Spinal cord (tissue), 10 donors: ENCODE data around the gene SCMH1. TPM values are rescaled to one million over a fixed set of nuclear protein-coding genes. Genes with fewer than 3 reads are reported as not detected.

Experiments used
- DNase-seq, 6 donors: peaks; one replicate each; pipeline versions ENCODE4 v3.0.0 to v3.0.0-alpha.2; 2013 to 2015; ENCODE audit warnings: low spot score in 6 of 6, low read depth in 4 of 6
- H3K27ac ChIP-seq: one replicate; pipeline ENCODE4 v1.5.1; 2013; ENCODE audit warnings: low read depth, low read length, control low read depth
- H3K27me3 ChIP-seq: one replicate; pipeline ENCODE4 v1.6.1; 2013; ENCODE audit warnings: low read length; ENCODE audit not compliant: control insufficient read depth, insufficient read depth
- H3K36me3 ChIP-seq: one replicate; pipeline ENCODE4 v1.6.1; 2013; ENCODE audit warnings: low read length; ENCODE audit not compliant: control insufficient read depth, insufficient read depth
- H3K4me1 ChIP-seq: one replicate; pipeline ENCODE4 v1.6.1; 2013; ENCODE audit warnings: low read length; ENCODE audit not compliant: control insufficient read depth, insufficient read depth
- H3K4me3 ChIP-seq: one replicate; pipeline ENCODE4 v1.5.1; 2013; ENCODE audit warnings: low read depth, low read length, control low read depth
- H3K9me3 ChIP-seq: one replicate; pipeline ENCODE4 v1.6.1; 2013; ENCODE audit warnings: low read length; ENCODE audit not compliant: control insufficient read depth, insufficient read depth
- WGBS: methylation state at CpG from one replicate; pipeline ENCODE4 v1.1.5; 2013; ENCODE audit warnings: missing lambda C conversion rate; ENCODE audit not compliant: insufficient coverage; 5-methylcytosine and 5-hydroxymethylcytosine counted together
- polyA plus RNA-seq, 2 donors: library from polyadenylated mRNA; unstranded; fragments of 120-200 nt; gene quantifications; one replicate each; pipeline ENCODE4 v1.2.1, GENCODE V29; 2013; ENCODE audit not compliant: insufficient read length in 2 of 2
- total RNA-seq, 2 donors: library from RNA; depleted of rRNA in 1 of 2; stranded (reverse); fragments of 120-200 nt in 1 of 2; fragments of >200 nt in 1 of 2; gene quantifications; one replicate each; pipeline versions ENCODE4 v1.2.3 to v1.2.4, GENCODE V29; 2013 to 2014
- donor health status: healthy.

The SCMH1 gene
- total and polyA plus RNA-seq, 4 donors = 30.9 to 58.2 (median 43.2) TPM

DNA sequence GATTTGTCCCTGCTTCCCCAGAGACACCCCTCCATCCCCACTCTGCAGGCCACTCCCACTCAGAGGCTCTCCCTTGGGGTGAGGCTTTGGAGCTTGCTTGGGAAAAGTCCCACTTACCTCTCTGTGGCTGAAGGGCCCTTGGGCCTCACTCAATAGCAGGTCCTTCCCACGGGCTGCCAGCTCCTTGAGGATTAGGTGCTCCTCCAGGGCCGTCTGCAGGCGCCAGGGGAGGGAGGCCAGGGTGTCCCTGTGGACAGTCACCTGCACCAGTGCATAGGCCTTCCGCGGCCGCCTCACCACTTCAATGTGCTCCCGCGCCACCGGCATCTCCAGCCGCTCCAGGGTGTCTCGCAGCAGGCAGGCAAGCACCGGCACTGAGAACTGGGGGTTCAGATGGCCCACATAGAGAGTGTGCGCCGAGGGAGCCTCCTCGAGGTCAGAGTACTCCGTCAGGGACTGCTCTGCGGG is 222.0 kb downstream of the SCMH1 start:
- no peak for DNase-seq
- Histone ChIP-seq H3K27ac (no peak overlapping the region), H3K36me3 (peaks cover 70% of the 10 kb centered on the region), H3K4me1 (peaks cover 4% of the 10 kb centered on the region), H3K4me3 (no peak overlapping the region), H3K27me3 (no peaks in the 10 kb centered on the region), H3K9me3 (no peaks in the 10 kb centered on the region)
- WGBS = 92% methylated on average over 17 of the region's 17 CpGs

DNA sequence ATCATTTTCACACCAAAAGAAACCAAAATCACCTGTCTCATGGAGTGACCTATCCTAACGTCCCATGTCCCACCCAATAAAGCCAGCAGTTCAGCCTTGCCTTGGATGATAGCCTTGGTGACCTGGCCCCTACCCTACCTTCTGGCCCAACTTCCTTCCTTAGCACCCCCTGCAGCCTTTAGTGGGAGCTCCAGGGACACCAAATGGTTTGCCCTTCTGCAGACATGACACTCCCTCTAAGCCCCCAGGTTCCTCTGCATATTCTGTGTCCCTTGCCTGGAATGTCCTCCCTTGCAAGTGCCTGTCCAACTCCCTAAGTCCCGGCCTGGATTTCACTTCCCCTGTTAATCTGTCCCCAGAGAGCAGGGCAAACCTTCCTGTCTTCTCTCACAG is 222.8 kb downstream of the SCMH1 start:
- Histone ChIP-seq H3K4me3 (no peak overlapping the region), H3K36me3 (peaks cover 71% of the 10 kb centered on the region), H3K27ac (no peak overlapping the region), H3K9me3 (no peaks in the 10 kb centered on the region), H3K27me3 (no peaks in the 10 kb centered on the region), H3K4me1 (peaks cover 5% of the 10 kb centered on the region)
- no peak for DNase-seq
- 69% methylated on average over 2 of the region's 2 CpGs for WGBS

DNA sequence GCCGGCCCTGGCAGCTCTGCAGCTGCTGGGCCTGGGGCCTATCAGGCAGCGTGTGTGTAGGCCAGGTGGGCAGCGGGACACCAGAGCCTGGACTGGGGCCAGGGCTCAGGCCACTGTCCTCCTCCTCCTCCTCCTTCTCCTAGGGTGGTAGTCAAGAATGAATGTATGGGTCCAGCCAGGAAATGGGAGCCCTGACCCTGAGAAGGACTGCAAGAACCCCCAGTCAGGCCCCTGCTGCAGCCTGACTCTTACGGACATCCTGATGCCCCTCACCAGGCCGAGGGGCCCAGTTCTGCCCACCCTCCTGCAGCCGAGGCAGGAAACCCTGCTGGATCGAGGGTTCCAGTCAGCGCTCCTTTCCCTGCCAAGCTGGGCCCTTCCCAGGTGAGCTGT is 224.1 kb downstream of the SCMH1 start:
- H3K4me1 ChIP-seq = peaks cover 5% of the 10 kb centered on the region
- no peak overlapping the region for H3K4me3 ChIP-seq
- no peaks in the 10 kb centered on the region for H3K27me3 ChIP-seq
- H3K9me3 ChIP-seq = no peaks in the 10 kb centered on the region
- 97% methylated on average over 6 of the region's 8 CpGs for WGBS
- no peak overlapping the region for H3K27ac ChIP-seq
- DNase-seq = no peak
- peaks cover 67% of the 10 kb centered on the region for H3K36me3 ChIP-seq

DNA sequence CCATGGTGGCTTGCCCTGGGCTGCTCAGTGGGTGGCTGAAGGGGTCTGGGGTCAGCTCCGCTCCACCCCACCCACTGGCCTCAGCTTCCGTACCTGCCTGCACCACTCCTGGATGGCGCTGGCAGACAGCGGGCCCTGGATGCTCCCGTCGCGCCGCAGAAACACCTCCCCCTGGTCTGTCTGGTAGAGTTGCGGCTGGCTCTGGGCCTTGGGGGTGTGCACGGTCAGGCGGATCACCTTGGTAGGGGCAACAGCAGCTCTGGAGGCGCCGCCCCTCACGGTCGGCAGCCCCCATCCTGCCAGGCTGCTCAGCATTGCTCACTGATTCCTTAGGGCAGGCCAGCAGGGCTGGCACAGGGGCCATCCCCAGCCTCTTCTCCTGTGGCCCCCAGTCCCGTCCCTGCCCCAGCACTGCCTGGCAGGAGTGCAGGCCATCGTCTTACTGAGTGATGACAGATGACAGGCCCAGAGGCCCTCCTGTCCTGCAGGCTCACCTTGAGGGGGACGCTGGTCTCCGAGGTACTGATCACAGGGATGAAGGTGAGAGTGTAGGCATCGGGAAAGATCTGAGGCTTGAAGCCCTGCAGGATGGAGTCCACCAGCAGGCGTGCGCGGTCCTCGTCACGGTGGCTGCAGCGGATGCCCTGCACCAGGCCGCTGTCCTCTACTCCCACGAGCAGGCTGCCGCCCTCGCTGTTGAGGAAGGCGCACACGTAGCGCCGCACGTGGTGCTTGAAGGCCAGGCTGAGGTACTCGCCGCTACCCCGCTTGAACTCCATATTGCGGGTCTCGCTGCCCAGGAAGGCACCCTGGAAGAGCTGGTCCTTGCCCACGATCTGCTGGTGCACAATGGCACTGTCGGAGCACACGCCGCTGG is 224.7 kb downstream of the SCMH1 start:
- no peak for DNase-seq
- peaks cover 5% of the 10 kb centered on the region for H3K4me1 ChIP-seq
- no peaks in the 10 kb centered on the region for H3K9me3 ChIP-seq
- no peaks in the 10 kb centered on the region for H3K27me3 ChIP-seq
- peaks cover 64% of the 10 kb centered on the region for H3K36me3 ChIP-seq
- no peak overlapping the region for H3K27ac ChIP-seq
- WGBS = 95% methylated on average over 42 of the region's 44 CpGs
- H3K4me3 ChIP-seq = no peak overlapping the region

DNA sequence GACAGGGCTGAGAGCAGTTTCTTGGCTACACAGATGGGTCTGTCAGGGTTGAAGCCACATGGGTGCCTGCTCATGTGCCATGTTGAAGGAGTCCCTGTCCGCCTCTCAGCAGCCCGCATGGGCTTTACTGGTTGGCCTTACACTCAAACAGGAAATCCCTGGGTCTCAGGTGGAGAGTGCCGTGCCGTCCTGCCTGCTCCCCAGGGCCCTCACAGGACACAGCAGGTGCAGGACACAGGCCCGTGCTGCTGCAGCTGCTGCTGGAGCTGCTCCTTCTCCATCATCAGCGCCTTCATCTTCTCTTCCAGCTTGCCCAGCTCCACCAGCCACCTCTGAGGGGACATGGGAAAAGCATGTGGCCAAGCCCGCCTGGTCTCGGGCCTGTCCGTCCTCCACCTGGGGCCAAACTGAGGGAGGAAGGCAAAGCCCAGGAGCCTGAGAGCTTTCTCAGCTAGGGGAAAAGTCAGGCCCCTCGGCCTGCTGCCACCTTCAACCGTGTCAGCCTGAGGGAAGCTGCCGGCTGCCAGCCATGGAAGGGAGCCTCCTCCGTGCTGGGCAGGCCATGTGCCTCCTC is 226.1 kb downstream of the SCMH1 start:
- WGBS = 84% methylated on average over 13 of the region's 13 CpGs
- Histone ChIP-seq H3K27me3 (no peaks in the 10 kb centered on the region), H3K9me3 (no peaks in the 10 kb centered on the region), H3K4me1 (peaks cover 5% of the 10 kb centered on the region), H3K27ac (no peak overlapping the region), H3K4me3 (no peak overlapping the region), H3K36me3 (peaks cover 69% of the 10 kb centered on the region)
- DNase-seq = no peak

DNA sequence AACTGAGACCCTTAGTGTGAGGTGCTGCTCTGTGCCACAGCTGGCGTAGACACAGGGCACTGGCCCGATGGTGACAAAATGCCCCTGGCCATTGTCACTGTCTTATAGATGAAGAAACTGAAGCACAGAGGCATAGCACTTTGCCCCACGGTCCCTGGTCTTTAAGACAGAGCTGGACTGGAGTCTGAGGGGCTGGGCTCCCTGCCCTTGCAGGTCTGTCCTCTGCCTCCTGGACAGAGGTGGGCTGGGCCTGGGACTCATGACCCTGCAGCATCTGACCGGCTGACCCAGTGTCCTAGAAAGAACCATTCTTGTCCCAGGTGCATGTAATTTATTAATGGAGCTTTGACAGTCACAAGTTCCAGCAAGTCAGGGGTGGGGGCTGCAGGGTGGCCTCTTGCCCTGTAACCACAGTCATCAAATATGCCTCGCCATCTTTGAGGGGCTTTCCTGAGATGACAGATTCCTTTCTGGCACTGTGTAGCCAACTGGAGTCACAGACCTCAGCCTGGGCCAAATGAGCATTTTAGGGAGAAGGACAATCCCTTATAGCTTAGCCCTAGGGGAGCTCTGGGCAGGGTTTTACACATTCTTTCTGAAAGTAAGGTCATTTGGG is 226.7 kb downstream of the SCMH1 start:
- no peak overlapping the region for H3K27ac ChIP-seq
- no peak overlapping the region for H3K4me3 ChIP-seq
- H3K36me3 ChIP-seq = peaks cover 68% of the 10 kb centered on the region
- DNase-seq = no peak
- H3K27me3 ChIP-seq = no peaks in the 10 kb centered on the region
- 80% methylated on average over 5 of the region's 5 CpGs for WGBS
- peaks cover 5% of the 10 kb centered on the region for H3K4me1 ChIP-seq
- no peaks in the 10 kb centered on the region for H3K9me3 ChIP-seq

DNA sequence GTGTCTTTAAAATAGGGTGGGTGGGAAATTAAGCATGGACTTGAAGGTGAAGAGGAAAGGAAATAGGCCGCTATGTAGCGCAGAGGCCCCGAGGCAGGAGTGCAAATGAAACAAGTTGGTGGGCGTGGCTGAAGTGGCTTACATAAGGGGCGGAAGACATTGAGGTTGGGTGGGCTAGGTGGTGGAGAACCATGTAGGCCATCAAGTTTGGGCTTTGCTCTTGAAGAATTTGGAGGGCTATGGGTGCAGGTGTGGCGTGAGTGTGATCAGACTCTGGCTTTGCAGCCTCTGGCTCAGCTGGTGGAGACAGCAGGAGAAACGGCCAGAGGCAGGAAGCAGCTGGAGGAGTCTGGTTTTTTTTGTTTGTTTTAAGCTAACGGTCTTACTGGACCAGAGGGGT is 227.2 kb downstream of the SCMH1 start:
- peaks cover 5% of the 10 kb centered on the region for H3K4me1 ChIP-seq
- H3K4me3 ChIP-seq = no peak overlapping the region
- H3K9me3 ChIP-seq = no peaks in the 10 kb centered on the region
- H3K27ac ChIP-seq = no peak overlapping the region
- no peak for DNase-seq
- WGBS = 86% methylated on average over 8 of the region's 8 CpGs
- H3K36me3 ChIP-seq = peaks cover 66% of the 10 kb centered on the region
- H3K27me3 ChIP-seq = no peaks in the 10 kb centered on the region

DNA sequence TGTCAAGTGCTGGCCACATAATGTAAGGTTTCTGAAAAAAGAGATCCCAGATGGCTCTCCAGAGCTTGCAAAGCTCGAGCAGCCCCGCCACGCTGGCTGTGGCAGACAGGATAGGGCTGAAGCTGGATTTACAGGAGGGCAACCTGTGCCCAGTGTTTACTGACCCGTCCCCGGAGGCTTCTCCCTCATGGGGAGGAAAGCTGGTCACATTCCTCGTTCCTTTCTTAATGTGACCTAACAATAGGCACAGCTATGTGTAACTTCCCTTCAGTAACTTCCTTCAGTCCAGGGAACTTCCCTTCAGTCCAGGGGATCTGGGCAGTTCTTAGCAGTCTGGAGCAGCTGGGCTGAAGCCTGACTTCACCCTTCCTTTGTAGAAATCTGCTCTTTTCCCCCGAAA is 228.3 kb downstream of the SCMH1 start:
- Histone ChIP-seq H3K4me3 (no peak overlapping the region), H3K27ac (peak overlapping the region; percentile 15), H3K27me3 (no peaks in the 10 kb centered on the region), H3K36me3 (peaks cover 70% of the 10 kb centered on the region), H3K9me3 (no peaks in the 10 kb centered on the region), H3K4me1 (peaks cover 5% of the 10 kb centered on the region)
- no peak for DNase-seq
- 93% methylated on average over 7 of the region's 7 CpGs for WGBS

DNA sequence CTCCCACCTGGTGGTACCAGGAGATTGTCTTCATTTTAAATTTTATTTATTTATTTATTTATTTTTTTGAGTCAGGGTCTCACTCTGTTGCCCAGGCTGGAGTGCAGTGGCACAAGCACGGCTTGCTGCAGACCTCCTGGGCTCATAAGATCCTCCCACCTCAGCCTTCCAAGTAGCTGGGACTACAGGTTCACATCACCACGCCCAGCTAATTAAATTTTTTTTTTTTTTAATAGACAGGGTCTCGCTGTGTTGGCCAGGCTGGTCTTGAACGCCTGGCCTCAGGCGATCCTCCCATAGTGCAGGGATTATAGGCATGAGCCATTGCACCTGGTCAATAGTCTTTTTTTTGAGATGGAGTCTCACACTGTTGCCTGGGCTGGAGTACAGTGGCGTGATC is 229.1 kb downstream of the SCMH1 start:
- DNase-seq = no peak
- Histone ChIP-seq H3K27ac (no peak overlapping the region), H3K9me3 (no peaks in the 10 kb centered on the region), H3K4me3 (no peak overlapping the region), H3K27me3 (no peaks in the 10 kb centered on the region), H3K36me3 (peaks cover 68% of the 10 kb centered on the region), H3K4me1 (peaks cover 5% of the 10 kb centered on the region)
- WGBS = 96% methylated on average over 4 of the region's 6 CpGs
